Fibroblast of lung (primary cell): ENCODE measurements around the gene SEC23A.

ENCODE experiments used
- EZH2 ChIP-seq: IDR thresholded peaks from 2 replicates; pipeline ENCODE4 v1.5.1; 2012; ENCODE audit warnings: low read length, control low read depth, mild to moderate bottlenecking; ENCODE audit errors: missing control alignments
- TF ChIP-seq, protein P1 (sequence below), 2 donors: IDR thresholded peaks in 1 of 2; conservative IDR thresholded peaks in 1 of 2; 1 replicate in 1 of 2; 2 replicates in 1 of 2; pipeline ENCODE4 v1.5.1; 2011 to 2012; ENCODE audit warnings: low read length in 2 of 2, control low read depth in 1 of 2, inconsistent platforms in 1 of 2, low read depth in 1 of 2, mild to moderate bottlenecking in 1 of 2

DNA sequence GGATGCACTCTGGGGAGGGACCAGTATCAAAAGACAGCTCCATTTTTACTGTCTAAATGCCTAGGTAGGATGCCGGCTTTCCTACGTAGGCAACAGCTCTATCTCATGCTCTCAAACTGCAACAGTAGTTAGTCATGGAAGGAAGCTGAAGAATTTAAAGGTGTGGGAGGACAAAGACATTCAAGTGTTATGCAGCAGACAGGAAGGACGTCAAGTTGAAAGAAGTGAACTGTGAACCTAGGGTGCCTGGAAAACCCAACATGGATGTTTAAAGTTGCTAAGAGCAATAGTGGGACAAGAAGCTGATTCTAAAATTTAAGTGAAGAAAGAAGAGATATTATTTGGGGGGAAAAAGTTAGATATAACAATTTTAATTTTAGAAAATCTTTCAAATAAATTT is 5.9 kb downstream of the SEC23A start:
- TF ChIP-seq, protein P1, sequence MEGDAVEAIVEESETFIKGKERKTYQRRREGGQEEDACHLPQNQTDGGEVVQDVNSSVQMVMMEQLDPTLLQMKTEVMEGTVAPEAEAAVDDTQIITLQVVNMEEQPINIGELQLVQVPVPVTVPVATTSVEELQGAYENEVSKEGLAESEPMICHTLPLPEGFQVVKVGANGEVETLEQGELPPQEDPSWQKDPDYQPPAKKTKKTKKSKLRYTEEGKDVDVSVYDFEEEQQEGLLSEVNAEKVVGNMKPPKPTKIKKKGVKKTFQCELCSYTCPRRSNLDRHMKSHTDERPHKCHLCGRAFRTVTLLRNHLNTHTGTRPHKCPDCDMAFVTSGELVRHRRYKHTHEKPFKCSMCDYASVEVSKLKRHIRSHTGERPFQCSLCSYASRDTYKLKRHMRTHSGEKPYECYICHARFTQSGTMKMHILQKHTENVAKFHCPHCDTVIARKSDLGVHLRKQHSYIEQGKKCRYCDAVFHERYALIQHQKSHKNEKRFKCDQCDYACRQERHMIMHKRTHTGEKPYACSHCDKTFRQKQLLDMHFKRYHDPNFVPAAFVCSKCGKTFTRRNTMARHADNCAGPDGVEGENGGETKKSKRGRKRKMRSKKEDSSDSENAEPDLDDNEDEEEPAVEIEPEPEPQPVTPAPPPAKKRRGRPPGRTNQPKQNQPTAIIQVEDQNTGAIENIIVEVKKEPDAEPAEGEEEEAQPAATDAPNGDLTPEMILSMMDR (conservative IDR thresholded peaks at IDR 0.05 in 1 of 2, IDR thresholded peaks at IDR 0.05 in 1 of 2; ENCODE audit: low read depth in 1 of 2, low read length in 2 of 2) = no peak
- TF ChIP-seq EZH2 = no peak
